ENCODE data around the gene TMEM131.
A peak's percentile ranks its signal among the peaks of the same experiment; 100 is the strongest.
"Not testable (repeated sequence)": the region's sequence is repeated elsewhere in the genome, so short reads cannot be mapped to it uniquely, and the experiment has no call there.

The TMEM131 gene

GRCh38 chr2:97911922-97912575 lies 83.7 kb downstream of the TMEM131 start:
- no peak for DNase-seq (ENCODE audit: low read depth)

DNA sequence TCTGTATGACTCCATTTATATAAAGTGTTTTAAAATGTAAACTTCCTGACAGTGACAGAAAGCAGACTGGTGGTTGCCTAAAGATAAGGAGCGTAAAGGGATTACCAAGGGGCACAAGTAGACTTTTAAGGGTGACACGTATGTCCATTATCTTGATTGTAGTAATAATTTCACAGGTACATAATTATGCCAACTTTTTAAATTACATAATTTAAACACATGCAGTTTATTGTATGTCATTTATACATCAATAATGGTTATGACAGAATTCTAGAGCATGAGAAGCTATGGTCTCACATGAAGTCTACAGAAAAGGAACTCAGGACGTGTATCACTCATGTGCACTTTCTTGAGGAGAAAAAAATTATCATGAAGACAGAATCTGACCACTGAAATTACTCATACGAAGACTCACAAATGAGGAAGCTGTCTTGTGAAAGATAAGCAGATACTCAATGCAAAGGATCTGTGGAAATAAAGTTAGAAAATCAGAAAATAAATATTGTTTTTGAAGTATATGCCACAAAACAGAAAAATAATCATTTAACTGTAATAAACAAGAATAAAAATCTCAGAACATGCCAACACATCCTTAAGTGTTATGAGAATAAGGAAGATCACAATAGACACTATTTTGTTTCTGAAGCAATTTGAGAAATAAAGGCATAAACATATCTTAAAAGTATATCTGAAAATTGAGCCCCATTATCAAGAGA lies 84.4 kb downstream of the TMEM131 start:
- DNase-seq (ENCODE audit: low read depth), result no peak

DNA sequence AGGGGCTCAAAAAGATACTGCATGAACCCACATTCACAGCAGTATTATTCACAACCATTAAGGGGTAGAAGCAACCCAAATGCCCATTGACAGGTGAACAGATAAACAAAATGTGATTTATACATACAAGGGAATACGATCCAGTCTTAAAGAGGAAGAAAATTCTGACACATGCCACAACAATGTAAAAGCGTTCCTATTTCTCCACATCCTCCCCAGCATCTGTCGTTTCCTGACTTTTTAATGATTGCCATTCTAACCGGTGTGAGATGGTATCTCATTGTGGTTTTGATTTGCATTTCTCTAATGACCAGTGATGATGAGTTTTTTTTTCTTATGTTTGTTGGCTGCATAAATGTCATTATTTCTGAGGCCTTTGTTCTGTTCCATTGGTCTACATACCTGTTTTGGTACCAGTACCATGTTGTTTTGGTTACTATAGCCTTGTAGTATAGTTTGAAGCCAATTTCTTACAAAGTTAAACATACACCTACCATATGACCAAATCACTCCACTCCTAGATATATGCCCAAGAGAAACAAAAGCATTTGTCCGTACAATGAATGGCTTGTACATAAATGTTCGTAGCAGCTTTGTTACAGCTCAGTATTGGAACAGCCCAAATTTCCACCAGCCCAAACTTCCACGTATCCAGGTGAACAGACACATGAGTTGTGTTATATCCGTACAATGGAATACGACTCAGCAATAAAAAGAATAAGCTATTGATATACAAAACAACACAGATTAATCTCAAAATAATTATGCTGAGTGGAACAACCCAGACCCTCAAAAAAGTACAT lies 85.1 kb downstream of the TMEM131 start:
- DNase-seq (ENCODE audit: low read depth), result no peak

- DNase-seq (ENCODE audit: low read depth), result no peak
Measured at GRCh38 chr2:97908208-97908676, 87.5 kb downstream of the TMEM131 start.

DNA sequence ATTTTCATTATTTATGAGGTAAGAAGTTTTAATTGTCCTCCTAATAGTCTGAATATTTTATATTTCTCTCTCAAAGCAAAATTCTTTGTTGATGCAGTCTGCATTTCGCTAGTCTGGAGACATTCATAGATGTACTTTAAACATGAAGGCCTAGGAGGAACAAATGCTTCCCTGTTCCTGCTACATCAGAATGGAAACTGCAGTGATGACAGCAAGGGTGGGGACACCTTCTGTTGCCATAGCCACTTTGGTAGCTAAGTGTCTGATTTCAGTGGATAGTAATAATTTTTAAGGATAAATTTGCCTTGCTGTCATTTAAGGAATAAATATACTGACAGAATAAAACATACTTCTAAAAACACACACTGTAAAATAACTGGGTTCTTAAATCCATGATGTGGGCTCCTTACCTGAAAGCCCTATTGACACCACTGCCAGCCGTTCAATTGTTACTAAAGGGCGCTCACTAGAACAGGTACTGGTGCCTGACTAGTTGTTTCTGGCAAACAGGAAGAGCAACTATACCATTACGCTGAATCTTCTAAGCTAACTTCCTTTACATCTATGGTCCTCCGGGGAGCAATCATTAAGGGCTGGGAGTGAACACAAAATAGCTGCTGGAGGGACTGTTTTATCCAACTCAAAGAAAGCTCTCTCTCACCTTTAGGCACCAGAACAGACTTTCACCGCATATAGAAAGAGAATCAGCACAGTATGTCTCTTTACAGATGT lies 88.2 kb downstream of the TMEM131 start:
- no peak for DNase-seq (ENCODE audit: low read depth)

- DNase-seq (ENCODE audit: low read depth), result no peak
Measured at GRCh38 chr2:97906307-97906706, 89.4 kb downstream of the TMEM131 start.

- DNase-seq (ENCODE audit: low read depth), result no peak
Measured at GRCh38 chr2:97905294-97905693, 90.5 kb downstream of the TMEM131 start.

- no peak for DNase-seq (ENCODE audit: low read depth)
Measured at GRCh38 chr2:97901862-97902261, 93.9 kb downstream of the TMEM131 start.

DNA sequence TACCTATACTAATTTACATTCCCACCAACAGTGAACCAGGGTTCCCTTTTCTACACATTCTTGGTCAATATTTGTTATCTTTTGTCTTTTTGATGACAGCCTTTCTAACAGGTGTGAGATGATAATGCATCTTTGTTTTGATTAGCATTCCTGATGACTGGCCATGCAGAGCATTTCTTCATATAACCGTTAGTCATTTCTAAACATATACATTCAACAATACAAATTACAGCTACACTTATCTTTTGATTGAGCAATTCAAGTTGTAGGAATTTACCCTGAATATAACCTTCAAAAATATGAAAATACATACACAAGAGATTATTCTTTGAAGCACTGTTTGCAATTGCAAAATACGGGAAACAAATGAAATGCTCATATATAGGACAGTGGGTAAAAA lies 94.9 kb downstream of the TMEM131 start:
- no peak for DNase-seq (ENCODE audit: low read depth)

DNA sequence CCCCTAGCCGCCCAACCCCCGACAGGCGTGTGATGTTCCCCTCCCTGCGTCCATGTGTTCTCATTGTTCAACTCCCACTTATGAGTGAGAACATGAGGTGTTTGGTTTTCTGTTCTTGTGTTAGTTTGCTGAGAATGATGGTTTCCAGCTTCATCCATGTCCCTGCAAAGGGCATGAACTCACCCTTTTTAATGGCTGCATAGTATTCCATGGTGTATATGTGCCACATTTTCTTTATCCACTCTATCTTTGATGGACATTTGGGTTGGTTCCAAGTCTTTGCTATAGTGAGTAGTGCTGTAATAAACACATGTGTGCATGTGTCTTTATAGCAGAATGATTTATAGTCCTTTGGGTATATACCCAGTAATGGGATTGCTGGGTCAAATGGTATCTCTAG lies 102.7 kb downstream of the TMEM131 start:
- DNase-seq (ENCODE audit: low read depth), result not testable (repeated sequence)

DNA sequence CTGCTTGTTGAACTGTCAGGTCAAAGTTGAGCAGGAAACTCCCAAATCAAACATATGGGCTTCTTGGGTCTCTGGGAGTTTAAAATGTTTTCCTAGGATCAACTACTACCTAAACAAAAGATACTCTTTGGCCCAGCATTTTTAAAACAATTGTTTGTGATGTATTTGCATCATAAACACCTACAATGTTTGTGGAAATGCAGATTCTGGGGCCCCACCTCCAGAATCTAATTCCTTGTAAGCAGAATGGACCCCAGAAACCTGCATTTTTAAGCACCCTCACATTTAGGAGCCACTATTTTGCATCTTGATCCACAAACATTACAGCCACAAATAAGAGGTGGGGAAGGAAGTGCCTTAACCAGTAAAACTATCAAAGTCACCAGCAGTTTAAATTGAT lies 104.1 kb downstream of the TMEM131 start:
- DNase-seq (ENCODE audit: low read depth), result no peak

GRCh38 chr2:97889156-97889555 lies 106.6 kb downstream of the TMEM131 start:
- DNase-seq (ENCODE audit: low read depth), result no peak

GRCh38 chr2:97885841-97886240 lies 109.9 kb downstream of the TMEM131 start:
- no peak for DNase-seq (ENCODE audit: low read depth)

- DNase-seq (ENCODE audit: low read depth), result no peak
Measured at GRCh38 chr2:97880334-97880733, 115.4 kb downstream of the TMEM131 start.

- DNase-seq (ENCODE audit: low read depth), result no peak
Measured at GRCh38 chr2:97878865-97879264, 116.9 kb downstream of the TMEM131 start.

DNA sequence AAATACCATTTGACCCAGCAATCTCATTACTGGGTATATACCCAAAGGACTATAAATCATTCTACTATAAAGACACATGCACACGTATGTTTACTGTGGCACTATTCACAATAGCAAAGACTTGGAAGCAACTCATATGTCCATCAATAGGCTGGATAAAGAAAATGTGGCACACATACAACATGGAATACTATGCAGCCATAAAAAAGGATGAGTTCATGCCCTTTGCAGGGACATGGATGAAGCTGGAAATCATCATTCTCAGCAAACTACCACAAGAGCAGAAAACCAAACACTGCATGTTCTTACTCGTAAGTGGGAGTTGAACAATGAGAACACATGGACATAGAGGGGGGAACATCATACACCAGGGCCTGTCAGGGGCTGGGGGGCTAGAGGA lies 117.4 kb downstream of the TMEM131 start:
- not testable (repeated sequence) for DNase-seq (ENCODE audit: low read depth)

- DNase-seq (ENCODE audit: low read depth), result no peak
Measured at GRCh38 chr2:97871096-97871780, 124.5 kb downstream of the TMEM131 start.

DNA sequence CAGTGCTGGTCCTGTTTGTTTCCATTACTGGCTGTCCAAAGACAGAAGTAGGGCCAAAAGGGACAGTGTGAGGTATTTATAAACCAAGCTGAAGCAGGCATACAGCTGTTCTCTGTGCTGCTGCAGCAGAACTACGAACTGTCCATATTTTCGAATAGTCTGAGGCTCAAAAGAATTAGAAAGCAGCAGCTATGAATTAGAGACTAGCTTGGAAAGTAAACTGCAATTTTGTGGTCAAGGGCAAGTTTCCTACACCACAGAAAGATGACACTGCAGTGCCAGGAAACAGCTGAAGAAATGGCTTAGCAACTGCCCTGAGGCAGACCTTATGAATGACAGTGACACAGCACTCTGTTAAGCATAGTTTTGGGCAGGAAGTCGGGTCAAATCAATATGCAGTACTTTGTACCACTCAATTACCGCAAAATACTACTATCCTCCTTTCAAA lies 125.3 kb downstream of the TMEM131 start:
- peak; percentile 6 for DNase-seq (ENCODE audit: low read depth)

- no peak for DNase-seq (ENCODE audit: low read depth)
Measured at GRCh38 chr2:97869722-97870346, 125.9 kb downstream of the TMEM131 start.

- no peak for DNase-seq (ENCODE audit: low read depth)
Measured at GRCh38 chr2:97868986-97869721, 126.6 kb downstream of the TMEM131 start.

Data from stimulated activated CD8-positive, alpha-beta memory T cell treated with anti-CD3 and anti-CD28 coated beads, Interleukin-4, amount 100 ng/mL, for 24 hours (primary cell).